A549 treated with AZD9567 at 1 μM for 4 hours (cell line): ENCODE results near the gene MAML3. TPM values are rescaled to one million over a fixed set of nuclear protein-coding genes. Genes with fewer than 3 reads are reported as not detected.

Experiments used
- total RNA-seq: library from RNA; stranded (reverse); fragments of 200-300 nt; extraction: Qiagen RNA extraction; gene quantifications from 5 replicates; pipeline ENCODE4 v1.2.3, GENCODE V29; 2022; ENCODE audit not compliant: insufficient read depth

Gene MAML3
- total RNA-seq = 12.0 to 14.2 TPM (median 13.7 TPM) in 5 replicates

GRCh38 chr4:140153718-140154571, at the start of gene MAML3:
MAML3 (minus strand) TSS chr4:140154184; CDS start chr4:140153327, 857 bp downstream.

Other genes starting within 250 kb of the MAML3 start
- gene SCOC, start 219.5 kb upstream of the MAML3 start, total RNA-seq = 21.6 to 39.3 TPM (median 35.8 TPM) in 5 replicates